GOT3 (cell line): ENCODE data around the gene RPE.

Experiments
- DNase-seq: peaks from one replicate; lab custom pipeline; 2025; ENCODE audit warnings: mixed read lengths; lab: John Stamatoyannopoulos, UW

The RPE gene

GRCh38 chr2:210002158-210003157 is at the start of gene RPE:
RPE (plus strand) TSS chr2:210002638; CDS start chr2:210002662, 24 bp downstream.
- DNase-seq = peak; percentile 75

DNA sequence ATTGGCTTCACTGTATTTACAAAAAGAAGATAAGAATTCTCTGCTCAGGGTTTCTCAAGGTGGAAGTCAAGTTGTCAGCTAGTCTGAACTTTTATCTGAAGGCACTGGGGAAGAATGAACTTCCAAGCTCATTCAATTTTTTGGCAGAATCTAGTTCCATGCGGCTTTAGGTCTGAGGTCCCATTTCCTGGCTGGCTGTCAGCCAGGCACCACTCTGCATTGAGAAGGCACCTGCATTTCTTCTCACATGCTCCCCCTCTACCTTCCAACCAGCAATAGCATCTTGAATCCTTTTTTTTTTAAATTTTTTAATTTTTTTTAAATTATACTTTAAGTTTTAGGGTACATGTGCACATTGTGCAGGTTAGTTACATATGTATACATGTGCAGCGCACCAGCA is 46.2 kb upstream of the RPE start:
- DNase-seq = no peak

- no peak for DNase-seq
These were observed 44.4 kb upstream of the RPE start for GRCh38 chr2:209958016-209958415.

DNA sequence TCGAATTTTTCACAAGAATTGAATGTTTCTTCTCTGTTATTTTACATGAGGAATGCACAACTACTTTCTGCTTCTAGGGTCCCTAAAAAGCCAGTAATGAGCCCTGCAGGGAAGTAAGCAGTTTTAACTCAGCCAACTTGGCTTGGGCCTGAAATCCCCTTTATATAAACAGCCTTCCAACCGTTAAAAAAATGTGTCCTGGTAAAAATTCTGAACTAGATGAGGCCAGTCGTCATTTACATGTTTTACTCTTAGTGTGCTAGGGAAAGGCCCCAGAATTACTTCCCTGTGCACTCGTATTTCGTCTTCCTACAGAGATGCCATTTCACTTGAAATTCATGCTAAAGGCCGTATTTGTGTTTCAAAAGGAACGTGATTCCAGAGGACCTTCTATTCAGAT is 42.4 kb upstream of the RPE start:
- DNase-seq = no peak

- DNase-seq = no peak
These were observed 41.5 kb upstream of the RPE start for GRCh38 chr2:209960676-209961630.

DNA sequence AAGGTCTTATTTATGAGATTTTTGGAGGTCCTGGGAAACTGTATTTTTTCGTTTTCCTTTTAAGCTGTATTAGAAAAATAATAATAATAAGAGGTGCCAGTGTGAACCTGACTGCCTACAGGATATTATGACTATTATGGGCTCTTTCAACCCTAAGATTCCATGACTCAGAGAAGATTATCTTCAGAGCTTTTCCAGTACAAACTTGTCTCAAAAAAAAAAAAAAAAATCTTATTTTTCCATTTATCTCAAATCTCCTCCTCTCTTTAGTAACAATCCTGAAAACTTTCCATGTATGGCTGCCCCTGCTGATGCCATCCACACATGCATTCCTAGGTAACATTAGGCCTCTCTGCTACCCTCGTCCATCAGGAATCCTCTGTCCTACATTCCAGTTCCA is 36.7 kb upstream of the RPE start:
- DNase-seq = no peak

- no peak for DNase-seq
These were observed 32.7 kb upstream of the RPE start for GRCh38 chr2:209969692-209970091.

DNA sequence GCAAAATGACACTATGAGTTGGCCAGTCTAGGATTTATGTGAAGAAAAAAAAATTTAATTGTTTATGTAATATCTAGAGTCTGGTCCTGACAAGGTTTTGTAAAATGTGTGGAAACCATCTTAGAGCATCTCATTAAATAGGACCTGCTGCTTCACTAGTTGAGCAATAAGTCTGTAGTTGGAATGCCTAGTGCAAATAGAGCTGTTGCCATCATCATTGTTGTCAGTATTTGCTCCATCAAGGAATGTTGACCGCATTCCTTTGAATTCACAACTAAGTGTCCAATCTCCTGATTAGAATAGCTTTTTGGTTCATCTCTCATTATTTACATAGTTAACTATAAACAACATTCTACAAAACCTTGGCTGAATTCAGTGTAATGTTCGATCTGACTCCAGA is 32.2 kb upstream of the RPE start:
- no peak for DNase-seq

- DNase-seq = no peak
These were observed 31.7 kb upstream of the RPE start for GRCh38 chr2:209970711-209971110.

- DNase-seq = no peak
These were observed 29.1 kb upstream of the RPE start for GRCh38 chr2:209973328-209973727.

GRCh38 chr2:209974576-209974975 is 27.9 kb upstream of the RPE start:
- no peak for DNase-seq

DNA sequence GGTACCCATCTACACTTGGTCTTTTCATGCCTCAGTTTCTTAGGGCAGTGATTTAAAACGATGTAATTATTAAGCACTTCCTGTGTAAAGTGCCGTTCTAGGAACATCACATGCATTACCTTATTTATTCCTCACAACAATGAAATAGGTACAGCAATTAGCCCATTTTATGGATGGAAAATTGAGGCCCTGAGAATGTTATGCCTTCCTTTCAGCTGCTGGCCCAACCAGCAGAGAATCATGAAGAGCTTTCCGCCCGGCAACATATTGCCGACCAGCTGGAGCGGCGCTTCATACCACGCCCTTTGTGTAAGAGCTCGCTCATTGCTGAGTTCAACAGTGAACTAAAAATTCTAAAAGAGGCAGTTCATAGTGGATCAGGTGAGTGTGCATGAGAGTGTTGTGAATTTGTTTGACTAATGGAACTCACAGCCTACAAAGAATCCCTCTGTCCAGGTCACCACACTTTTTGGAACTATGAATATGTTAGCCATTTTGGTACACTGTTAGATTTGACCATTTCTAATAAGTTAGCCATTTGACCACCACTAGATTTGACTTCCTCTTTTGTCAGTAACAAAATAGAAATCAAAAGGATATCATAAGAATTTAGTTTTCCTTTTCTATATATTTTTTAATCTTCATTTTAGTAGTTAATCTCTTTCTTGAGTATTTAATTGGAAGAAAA is 25.6 kb upstream of the RPE start:
- DNase-seq = no peak

DNA sequence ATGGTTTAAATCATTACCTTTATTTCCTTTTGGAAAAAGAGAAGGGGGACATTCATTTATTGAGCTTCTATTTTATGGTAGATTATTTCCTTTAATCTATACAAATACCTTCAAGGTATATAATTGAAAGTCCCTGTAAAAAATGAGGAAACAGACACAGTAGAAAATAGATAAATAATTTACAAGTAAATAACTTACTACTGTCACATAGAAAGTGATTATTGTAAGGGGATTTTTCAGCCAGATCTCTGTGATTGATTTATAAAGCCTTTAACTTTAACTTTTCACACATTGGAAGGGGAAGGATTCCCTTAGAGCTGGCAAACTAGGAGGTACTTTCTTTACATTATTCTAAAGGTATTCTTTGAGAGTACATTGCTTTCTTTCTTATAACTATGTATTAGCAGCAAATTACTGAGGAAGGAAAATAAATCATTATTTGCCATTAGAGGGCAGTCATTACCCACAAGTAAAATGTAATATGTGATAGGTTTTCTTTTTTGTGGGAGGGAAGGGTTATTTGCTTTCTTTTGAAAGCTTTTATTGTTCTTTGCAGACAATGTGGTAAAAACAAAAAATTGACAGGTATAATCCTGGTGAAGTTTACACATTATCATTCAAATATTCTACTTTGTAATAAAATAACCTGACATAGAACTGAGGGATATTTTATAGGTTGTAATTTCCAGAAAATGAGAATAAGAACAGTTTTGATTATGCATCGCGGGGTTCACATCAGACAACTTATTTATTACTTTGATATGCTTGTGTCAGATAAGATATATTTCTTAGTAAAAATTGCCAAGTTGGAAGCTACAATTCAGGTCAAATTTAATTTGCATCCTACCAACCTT is 24.8 kb upstream of the RPE start:
- no peak for DNase-seq

DNA sequence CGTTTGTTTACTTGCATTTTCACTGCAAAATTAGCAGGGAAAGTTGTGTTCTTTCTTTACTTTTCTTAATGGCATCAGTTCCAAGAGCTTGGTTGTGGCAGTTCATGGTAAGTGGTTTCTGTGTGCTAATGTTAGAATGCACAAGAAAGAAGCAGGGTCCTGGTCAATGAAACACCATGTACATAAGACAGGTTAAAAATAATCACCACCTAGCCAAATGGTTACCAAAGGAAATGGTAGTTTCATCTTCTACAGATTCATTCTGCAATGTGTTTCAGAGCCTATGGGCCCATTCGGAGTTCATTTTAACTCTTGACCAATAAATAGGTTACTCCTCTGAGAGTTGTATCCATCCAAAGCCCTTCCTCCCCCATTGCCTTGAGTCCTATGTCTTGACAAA is 18.1 kb upstream of the RPE start:
- DNase-seq = no peak

- DNase-seq = no peak
These were observed 16.6 kb upstream of the RPE start for GRCh38 chr2:209985874-209986273.

DNA sequence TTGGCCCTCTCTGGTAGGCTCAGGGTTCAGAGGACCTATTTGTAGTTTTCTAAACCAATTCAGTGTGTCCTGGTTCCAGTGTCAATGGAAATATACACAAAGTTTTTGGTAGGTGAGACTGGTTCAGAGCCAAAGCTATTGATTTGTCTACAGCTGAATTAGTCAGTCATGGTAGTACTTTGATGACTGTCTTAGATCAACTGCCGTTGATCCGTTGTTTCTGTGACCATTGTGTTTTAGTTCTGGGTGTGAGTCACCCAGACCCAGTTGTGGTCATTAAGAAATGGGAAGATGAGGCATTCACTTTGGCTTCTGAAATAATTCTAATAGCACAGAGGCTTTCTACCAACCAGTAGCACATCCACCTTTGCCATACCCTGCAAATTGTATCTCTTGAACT is 16.0 kb upstream of the RPE start:
- no peak for DNase-seq

DNA sequence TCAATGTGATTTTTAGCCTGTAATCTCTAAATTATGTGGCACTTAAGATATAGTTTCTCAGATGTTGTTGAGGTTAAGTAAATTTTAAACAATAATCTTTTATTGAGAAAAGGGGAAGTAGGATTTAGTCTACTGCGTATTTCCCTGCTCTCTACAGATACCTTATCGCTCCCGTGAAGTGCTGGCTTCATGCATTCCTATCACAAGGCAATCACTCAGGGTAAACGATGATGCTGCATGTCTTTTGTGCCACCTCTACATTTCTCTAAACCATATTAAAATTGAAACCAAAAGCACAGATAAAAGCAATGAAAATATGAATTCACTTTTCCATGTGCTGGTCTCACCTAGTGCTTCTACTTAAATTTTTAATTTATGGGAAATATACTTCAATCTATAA is 14.4 kb upstream of the RPE start:
- DNase-seq = no peak

- no peak for DNase-seq
These were observed 11.6 kb upstream of the RPE start for GRCh38 chr2:209990838-209991237.

DNA sequence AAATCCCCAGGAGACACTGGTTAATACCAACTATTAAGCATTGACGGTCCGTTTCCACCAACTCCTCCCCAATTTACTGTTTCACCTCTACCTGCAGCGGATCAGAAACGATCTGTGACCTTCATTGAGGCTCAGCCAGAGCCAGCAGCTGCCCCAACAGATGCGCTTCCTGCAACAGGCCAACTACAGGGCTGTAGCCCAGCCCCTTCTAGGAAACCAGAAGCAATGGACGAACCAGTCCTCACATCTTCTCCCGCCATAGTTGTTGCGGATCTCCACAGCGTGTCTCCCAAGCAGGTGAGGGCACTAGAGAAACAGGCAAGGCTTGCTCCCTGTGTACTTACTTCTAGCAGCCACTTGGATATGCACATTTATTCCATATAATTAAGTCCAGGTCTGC is 8.5 kb upstream of the RPE start:
- no peak for DNase-seq

DNA sequence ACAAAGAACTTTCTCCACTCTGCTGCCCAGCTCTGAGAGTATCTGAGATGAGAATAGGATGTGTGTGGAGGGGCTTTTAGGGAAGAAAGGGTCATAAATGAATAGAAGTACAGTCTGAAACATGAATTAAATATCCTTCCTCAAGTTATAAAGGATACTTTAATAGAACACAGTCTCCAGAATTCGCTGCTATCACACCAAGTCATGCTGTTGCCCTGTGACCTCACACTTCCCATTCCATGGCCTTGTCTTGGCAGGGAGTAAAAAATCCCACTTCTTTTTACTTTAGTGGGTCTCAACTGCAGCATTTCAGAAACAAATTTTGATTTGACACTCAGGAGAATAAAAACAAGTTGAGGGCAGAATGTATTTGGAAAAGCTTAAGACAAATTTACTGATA is 3.8 kb upstream of the RPE start:
- DNase-seq = no peak
